HUDEP-2 (cell line): ENCODE measurements around the gene TMC7.
"Not testable (repeated sequence)": the region's sequence is repeated elsewhere in the genome, so short reads cannot be mapped to it uniquely, and the experiment has no call there.

Experiments used
- DNase-seq, 76 experiments: peaks; one replicate each; lab custom pipeline; 2025; ENCODE audit not compliant: unreplicated experiment in 76 of 76; lab: John Stamatoyannopoulos, UW

Gene TMC7

DNA sequence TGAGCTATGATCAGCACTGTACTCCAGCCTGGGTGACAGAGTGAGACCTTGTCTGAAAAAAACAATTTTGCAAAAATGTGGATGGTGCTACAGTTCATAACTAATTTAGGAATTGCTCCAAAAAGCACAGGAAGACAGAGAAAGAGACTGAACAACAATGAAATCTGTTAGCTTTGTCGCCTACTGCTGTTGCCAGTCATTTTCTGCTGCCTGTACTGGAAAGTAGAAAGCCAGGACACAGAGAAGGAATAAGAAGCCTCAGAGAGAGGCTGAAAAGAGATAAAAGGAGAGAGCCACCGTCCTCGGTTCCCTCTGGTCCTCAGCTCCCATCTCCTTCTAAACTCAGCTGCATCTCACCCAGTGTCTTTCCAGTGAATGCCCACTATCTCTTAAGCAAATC lies 8.6 kb upstream of the TMC7 start:
- DNase-seq = no peak

GRCh38 chr16:18979936-18980335 lies 3.8 kb upstream of the TMC7 start:
- DNase-seq = no peak

DNA sequence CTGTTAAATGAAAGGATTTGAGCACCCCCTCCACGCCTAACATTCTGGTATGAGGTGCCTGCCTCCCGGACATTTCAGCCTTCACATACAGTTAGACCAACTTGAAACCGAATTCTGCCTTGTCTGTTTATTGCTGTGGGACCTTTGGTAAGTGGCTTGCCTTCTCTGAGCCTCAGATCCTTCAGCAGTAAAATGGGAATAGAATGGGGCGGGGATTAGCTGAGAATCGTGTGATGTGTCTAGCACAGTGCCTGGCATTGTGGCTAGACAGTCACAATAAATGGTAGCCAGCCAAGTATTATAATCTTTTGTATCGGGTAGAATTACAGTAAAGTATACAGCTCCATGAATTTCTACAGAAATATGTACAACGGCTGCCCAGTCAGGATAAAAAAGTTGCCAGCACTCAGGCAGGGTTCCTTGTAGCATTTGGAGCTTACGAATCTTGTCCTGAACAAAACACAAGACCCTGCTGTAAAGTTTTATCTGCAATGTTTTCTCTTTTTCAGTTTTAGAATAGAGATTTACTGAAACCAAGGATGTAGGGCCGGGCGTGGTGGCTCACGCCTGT lies 786 bp downstream of the TMC7 start:
- DNase-seq = no peak

- not testable (repeated sequence) for DNase-seq
These were observed 1.5 kb downstream of the TMC7 start for GRCh38 chr16:18985256-18985655.

- not testable (repeated sequence) for DNase-seq
These were observed 8.0 kb downstream of the TMC7 start for GRCh38 chr16:18991731-18992130.

- not testable (repeated sequence) for DNase-seq
These were observed 9.8 kb downstream of the TMC7 start for GRCh38 chr16:18993531-18993930.

DNA sequence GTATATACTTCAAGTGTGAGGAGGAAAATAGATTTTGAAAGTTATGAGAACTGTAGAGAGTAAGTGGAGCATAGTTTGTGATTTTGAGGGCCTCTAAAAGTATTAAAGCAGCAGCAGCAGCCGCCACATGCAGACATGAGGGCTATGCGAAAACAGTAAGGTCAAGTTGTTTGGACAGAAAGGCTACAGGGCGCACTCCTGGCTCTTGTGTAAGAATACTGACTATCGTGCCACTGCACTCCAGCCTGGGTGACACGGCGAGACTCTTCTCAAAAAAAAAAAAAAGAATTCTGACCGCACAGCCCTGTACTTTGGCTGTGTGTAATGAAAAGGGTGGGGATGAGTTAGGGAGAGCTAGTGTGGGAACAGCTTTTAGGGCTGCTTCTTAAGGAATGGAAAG lies 10.4 kb downstream of the TMC7 start:
- not testable (repeated sequence) for DNase-seq

- DNase-seq = not testable (repeated sequence)
These were observed 11.7 kb downstream of the TMC7 start for GRCh38 chr16:18995406-18995805.

GRCh38 chr16:18996536-18996935 lies 12.8 kb downstream of the TMC7 start:
- not testable (repeated sequence) for DNase-seq

DNA sequence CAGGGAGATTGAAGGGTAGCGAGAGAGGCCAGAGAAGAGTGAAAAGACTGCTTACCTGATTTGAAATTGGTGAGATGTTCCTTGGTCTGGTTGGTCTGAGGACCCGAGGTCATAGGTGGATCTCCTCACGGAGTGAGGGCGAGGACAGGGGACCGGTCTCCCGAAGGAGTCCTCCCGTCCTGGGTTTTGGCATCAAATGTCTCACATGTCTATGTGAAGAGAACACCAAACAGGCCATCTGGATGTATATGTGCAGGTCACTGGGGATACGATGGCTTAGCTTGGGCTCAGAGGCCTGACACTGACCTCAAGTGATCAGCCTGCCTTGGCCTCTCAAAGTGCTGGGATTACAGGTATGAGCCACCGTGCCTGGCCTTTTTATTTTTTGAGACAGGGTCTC lies 13.3 kb downstream of the TMC7 start:
- DNase-seq = not testable (repeated sequence)

DNA sequence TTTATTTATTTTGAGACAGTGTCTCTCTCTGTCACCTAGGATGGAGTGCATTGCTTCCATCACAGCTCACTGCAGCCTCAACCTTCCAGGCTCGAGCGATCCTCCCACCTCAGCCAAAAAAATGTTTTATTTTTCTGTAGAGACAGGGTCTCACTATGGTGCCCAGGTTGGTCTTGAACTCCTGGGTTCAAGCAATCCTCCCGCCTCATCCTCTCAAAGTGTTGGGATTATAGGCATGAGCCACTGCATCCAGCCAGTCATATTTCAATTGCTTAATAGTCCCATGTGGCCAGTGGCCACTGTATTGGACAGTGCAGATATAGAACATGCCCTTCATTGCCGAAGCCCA lies 15.3 kb downstream of the TMC7 start:
- no peak for DNase-seq

DNA sequence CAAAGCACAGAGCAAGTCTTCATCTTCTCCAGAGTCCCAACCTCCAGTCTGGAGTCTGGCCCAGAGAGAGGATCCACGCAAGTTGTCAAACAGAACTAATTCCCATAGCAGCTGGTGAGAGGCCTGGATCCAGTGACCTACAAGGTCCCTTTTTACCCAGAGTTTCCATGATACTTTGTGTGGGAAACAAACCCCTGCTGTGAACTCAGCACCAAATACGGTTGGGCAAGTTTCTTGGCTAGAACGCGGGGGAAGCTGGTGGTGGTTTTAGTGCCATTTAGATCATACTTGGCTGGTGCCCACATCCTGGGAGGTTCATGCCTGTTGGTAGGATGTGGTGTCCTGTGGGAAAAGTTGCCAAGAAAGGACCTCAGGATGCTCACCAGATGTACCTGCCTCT lies 18.1 kb downstream of the TMC7 start:
- no peak for DNase-seq

- no peak for DNase-seq
These were observed 20.2 kb downstream of the TMC7 start for GRCh38 chr16:19003935-19004334.

- DNase-seq = peak in 3 of 76 experiments; percentile 3 to 22 (median 5)
These were observed 22.1 kb downstream of the TMC7 start for GRCh38 chr16:19005561-19006445.

GRCh38 chr16:19006446-19007315 lies 22.9 kb downstream of the TMC7 start:
- DNase-seq = no peak

DNA sequence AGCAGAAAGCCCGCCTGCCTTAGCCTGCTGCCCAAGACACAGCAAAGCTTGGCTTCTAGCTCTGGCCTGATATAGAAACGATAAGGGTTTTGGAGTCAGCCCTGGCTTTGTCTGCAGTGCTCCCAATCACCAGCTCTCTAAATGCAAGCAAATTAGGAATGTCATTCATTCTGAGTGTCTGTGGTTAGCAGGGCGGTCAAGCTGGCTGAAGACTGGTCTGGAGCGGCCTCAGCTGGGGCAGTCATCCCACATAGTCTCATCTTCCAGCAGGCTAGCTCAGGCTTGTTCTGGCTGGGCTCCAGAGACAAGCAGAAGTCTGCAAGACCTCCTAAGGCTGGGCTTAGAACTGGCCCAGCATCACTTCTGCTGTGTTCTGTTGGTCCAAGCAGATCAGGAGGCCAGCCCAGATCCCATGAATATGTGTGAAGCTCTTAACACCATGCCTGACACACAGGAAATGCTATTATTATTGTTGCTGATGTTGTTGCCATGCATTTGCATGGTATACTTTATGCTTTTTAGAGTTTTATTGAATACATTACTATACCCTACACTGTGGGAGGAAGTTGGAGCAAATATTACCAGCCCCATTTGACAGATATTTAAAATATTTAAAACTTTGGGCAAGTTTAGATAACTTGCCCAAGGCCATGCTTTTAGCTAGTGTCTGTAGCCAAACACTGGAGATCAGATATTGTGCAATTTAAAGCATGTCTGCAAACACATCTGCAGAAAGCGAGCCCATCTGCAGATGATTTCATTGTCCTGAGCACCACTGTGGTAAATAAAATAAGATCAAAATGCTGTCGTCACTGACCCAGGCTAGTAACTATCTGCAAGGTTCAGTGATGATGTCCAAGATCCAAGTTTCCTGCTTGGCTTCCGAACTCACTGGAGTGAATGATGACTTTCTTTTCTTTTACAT lies 24.8 kb downstream of the TMC7 start:
- no peak for DNase-seq

GRCh38 chr16:19011169-19011731 lies 27.5 kb downstream of the TMC7 start:
- peak in 1 of 76 experiments; percentile 1 for DNase-seq

DNA sequence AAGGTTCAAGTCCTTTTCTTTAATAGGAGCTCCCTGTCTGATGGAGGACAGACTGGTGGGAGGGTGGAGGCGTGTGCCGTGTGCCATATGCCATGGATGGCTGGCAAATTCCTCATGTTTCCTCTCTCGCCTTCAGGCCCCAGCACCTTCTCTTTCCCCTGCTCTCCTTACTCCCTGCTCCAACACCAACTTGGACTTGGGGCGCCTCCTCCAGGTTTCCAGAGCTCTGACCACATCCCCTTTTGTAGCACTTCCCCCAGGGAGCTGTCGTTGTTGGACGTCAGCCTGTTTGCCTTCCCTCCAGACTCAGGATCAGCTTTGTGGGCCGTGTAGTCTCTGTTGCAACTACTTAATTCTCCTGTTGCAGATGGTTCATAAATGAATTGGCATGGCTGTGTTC lies 30.7 kb downstream of the TMC7 start:
- DNase-seq = peak in 1 of 76 experiments; percentile 1

DNA sequence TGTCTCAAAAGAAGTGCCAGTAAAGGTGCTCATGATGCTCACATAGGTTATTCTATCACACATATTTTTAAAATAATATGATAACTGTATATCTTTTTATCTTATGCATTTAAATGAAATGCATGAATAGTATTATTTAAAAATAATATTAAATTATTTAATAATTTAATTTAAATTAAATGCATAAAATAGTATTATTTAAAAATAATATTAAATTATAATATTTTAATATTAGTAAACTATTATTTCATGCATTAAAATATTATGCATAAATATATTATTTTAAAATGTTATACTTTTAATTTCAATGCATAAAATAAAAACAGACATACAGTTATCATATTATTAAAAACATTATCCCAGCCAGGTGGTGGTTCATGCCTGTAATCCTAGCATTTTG lies 33.4 kb downstream of the TMC7 start:
- DNase-seq = no peak

- no peak for DNase-seq
These were observed 37.0 kb downstream of the TMC7 start for GRCh38 chr16:19020689-19021088.
